Suprapubic skin (tissue), 4 donors: ENCODE measurements around the gene SIGLEC11. TPM values are rescaled to one million over a fixed set of nuclear protein-coding genes. Genes with fewer than 3 reads are reported as not detected.

Source experiments
- DNase-seq, 2 donors: peaks; one replicate each; pipeline ENCODE4 v3.0.0-alpha.2; 2019; ENCODE audit warnings: low spot score in 2 of 2
- H3K27ac ChIP-seq: fragments of 200-600 bp; sonication (generic); one replicate; pipeline ENCODE4 v1.5.1; 2019
- H3K27me3 ChIP-seq: fragments of 200-600 bp; sonication (generic); one replicate; pipeline ENCODE4 v1.5.1; 2019
- H3K36me3 ChIP-seq: fragments of 200-600 bp; sonication (generic); one replicate; pipeline ENCODE4 v1.5.1; 2019
- H3K4me1 ChIP-seq: fragments of 200-600 bp; sonication (generic); one replicate; pipeline ENCODE4 v1.5.1; 2019
- H3K4me3 ChIP-seq: fragments of 200-600 bp; sonication (generic); one replicate; pipeline ENCODE4 v1.5.1; 2019; ENCODE audit warnings: mild to moderate bottlenecking
- H3K9me3 ChIP-seq: fragments of 200-600 bp; sonication (generic); one replicate; pipeline ENCODE4 v1.5.1; 2019
- EP300 ChIP-seq: sonication (generic); formaldehyde crosslinking; IDR thresholded peaks from one replicate; pipeline ENCODE4 v1.6.1; 2017; ENCODE audit warnings: antibody characterized with exemption
- POLR2A ChIP-seq, 2 donors: fragments of 450-650 bp; IDR thresholded peaks; one replicate each; pipeline ENCODE4 v1.6.1; 2017; ENCODE audit warnings: antibody characterized with exemption in 2 of 2, mild to moderate bottlenecking in 2 of 2, moderate library complexity in 2 of 2
- POLR2AphosphoS5 ChIP-seq, 3 donors: sonication (generic); formaldehyde crosslinking; IDR thresholded peaks; one replicate each; pipeline ENCODE4 v1.6.1; 2017; ENCODE audit warnings: antibody characterized with exemption in 3 of 3
- WGBS: methylation state at CpG from one replicate; pipeline ENCODE4 v1.1.5; 2018; 5-methylcytosine and 5-hydroxymethylcytosine counted together
- total RNA-seq, 4 donors: library from RNA; depleted of rRNA; stranded (reverse); fragments of >200 nt; gene quantifications; one replicate each; pipeline ENCODE4 v1.1.0, GENCODE V29; 2016
- TF ChIP-seq, protein P1 (sequence below), 2 donors: fragments of 200-600 bp in 1 of 2; fragments of 450-650 bp in 1 of 2; sonication (generic) in 1 of 2; IDR thresholded peaks; one replicate each; pipeline ENCODE4 v1.5.1; 2016 to 2019; ENCODE audit warnings: antibody characterized with exemption in 2 of 2, mild to moderate bottlenecking in 1 of 2, moderate library complexity in 1 of 2

Gene SIGLEC11
- total RNA-seq, 4 donors from 2014 or later = 0.30 TPM; not detected in 3

DNA sequence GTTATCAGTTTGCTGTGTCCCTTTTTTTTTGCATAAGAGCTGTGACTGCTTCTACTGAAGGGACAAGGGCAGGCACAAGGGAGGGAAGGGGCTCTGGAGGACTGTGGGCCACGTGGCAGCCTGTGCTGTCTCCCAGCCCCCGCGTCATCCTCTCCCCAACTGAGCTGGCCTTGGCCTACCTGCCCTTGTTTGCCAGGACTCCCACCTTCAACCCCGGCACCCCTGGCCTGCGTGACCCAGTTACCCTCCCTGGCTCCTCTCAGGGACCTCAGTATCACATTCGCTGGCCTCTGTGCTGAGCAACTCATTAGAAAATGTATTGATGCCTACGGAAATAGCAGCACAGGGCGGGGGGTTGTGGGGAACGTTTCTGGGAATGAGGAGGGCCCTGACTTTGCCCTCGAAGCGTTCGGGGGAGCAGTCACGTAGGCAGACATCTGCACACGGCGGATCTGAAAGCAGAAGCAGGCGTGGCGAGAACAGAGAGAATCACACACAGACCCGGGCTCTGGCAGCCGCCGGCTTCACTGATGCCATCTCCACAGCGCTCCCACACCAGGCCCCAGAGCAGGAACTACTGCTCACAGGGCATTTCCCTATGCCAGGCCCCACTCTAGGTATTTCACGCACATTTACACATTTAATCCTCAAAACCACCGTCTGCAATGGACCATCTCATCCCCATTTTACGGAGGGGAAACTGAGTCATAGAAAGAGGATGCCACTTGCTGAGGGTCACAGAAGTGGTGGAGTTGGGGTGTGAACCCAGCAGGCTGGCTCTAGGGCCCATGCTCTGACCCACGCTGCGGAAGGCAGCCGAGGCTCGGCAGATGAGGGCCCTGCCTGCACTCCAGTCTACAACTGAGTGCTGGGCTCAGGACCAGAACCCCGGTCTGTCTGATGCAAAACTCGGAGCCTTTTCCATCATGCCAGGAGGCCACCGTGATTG lies 37.6 kb downstream of the SIGLEC11 start:
- DNase-seq = no peak
- WGBS = 81% methylated on average over 26 of the region's 31 CpGs

DNA sequence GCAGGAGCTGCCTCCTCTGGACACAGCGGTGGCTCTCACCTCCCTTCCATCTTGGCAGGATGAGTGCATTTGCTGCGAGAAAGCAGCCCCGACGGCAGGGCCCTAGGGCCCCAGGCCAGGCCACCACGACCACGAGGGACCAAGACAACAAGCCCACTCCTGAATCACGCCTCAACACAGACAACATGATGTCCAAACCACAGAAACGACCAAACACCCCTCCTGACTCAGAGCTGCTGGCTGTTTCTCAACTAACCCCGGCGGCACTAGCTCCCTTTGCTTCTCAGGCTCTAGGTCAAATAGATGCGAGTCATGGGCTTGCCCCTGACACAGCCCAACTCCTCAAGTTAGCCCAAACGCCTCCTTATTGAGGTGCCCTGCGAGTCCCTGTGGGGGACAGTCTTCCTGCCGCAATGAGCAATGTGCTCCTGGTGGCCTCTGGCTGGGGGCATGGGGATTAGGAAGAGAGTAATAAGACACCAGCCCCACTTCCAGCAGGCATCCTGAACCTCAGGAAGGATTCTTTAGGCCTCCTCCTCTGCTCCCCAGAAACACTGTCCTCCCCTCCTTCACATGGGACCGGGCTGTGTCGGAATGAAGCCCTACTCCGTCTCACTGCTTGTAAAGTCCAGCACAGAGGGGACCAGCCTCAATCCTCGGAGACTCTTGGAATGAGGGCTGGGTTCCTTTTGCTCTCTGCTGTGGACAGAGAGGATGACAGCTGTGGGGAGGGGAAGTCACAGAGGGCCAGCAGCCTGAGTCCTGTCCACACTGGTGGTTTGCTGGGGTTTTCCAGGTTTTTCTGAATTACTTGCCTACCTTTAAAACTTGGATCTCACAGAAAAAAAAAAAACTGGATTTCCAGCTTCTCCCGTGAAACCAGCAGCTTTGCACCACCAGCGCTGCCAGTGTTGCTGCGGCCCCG lies 38.8 kb downstream of the SIGLEC11 start:
- no peaks in the 10 kb centered on the region for H3K9me3 ChIP-seq
- H3K4me3 ChIP-seq = no peak overlapping the region
- no peak overlapping the region for H3K27ac ChIP-seq
- DNase-seq = no peak
- 93% methylated on average over 9 of the region's 22 CpGs for WGBS
- no peak for TF ChIP-seq EP300
- TF ChIP-seq POLR2AphosphoS5 (IDR thresholded peaks at IDR 0.05) = no peak
- TF ChIP-seq, protein P1, sequence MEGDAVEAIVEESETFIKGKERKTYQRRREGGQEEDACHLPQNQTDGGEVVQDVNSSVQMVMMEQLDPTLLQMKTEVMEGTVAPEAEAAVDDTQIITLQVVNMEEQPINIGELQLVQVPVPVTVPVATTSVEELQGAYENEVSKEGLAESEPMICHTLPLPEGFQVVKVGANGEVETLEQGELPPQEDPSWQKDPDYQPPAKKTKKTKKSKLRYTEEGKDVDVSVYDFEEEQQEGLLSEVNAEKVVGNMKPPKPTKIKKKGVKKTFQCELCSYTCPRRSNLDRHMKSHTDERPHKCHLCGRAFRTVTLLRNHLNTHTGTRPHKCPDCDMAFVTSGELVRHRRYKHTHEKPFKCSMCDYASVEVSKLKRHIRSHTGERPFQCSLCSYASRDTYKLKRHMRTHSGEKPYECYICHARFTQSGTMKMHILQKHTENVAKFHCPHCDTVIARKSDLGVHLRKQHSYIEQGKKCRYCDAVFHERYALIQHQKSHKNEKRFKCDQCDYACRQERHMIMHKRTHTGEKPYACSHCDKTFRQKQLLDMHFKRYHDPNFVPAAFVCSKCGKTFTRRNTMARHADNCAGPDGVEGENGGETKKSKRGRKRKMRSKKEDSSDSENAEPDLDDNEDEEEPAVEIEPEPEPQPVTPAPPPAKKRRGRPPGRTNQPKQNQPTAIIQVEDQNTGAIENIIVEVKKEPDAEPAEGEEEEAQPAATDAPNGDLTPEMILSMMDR (IDR thresholded peaks at IDR 0.05) = no peak
- peaks cover 8% of the 10 kb centered on the region for H3K4me1 ChIP-seq
- H3K27me3 ChIP-seq = no peaks in the 10 kb centered on the region
- peaks cover 59% of the 10 kb centered on the region for H3K36me3 ChIP-seq

More for the DNA sequence above, 37.6 kb downstream of the SIGLEC11 start:
- TF ChIP-seq EP300 (no peak), POLR2AphosphoS5 (IDR thresholded peaks at IDR 0.05) (no peak), POLR2A (IDR thresholded peaks at IDR 0.05) (no peak)
- TF ChIP-seq, protein P1 (IDR thresholded peaks at IDR 0.05) = no peak
- peaks cover 48% of the 10 kb centered on the region for H3K36me3 ChIP-seq
- peaks cover 20% of the 10 kb centered on the region for H3K4me1 ChIP-seq
- H3K27me3 ChIP-seq = no peaks in the 10 kb centered on the region
- H3K4me3 ChIP-seq = no peak overlapping the region
- no peaks in the 10 kb centered on the region for H3K9me3 ChIP-seq
- H3K27ac ChIP-seq = no peak overlapping the region

DNA sequence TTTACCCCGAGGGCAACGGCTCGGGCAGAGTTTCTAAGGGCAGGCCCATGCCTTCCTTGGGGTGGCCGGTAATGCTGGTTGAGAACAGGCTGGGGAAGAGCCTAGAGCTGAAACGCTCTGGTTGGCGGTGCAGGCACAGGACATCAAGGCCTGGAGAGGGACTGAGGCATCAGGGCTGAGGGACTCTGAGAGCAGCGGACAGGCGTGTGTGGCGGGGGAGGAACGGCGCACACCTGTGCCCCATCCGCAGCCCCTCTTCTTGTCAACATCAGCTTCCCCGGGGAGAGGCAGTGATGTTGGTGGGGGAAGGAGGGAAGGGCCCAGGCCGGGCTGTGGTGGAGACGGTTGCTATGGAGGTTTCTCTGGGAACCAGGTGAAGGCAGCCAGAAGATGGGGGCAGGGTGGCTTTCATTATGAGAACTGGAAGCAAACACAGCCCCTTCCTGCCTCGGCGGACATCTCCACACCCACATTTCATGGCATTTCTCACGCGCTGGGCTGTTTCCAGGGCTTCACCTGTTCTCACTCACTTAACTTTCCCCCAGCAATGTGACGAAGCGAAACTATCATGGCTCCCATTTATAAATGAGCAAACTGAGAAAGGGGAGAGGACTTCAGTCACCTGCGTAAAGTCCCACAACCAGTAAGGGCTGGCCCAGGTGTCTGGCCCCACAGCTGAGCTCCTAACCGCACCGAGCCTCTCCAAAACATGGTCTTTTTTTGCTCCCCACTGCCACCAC lies 40.2 kb downstream of the SIGLEC11 start:
- TF ChIP-seq, protein P1 (IDR thresholded peaks at IDR 0.05) = no peak
- TF ChIP-seq POLR2AphosphoS5 (IDR thresholded peaks at IDR 0.05) (no peak), EP300 (no peak), POLR2A (IDR thresholded peaks at IDR 0.05) (no peak)
- WGBS = 91% methylated on average over 24 of the region's 24 CpGs
- no peak for DNase-seq
- Histone ChIP-seq H3K27ac (no peak overlapping the region), H3K36me3 (peaks cover 63% of the 10 kb centered on the region), H3K4me3 (no peak overlapping the region), H3K9me3 (no peaks in the 10 kb centered on the region), H3K4me1 (peaks cover 8% of the 10 kb centered on the region), H3K27me3 (no peaks in the 10 kb centered on the region)

DNA sequence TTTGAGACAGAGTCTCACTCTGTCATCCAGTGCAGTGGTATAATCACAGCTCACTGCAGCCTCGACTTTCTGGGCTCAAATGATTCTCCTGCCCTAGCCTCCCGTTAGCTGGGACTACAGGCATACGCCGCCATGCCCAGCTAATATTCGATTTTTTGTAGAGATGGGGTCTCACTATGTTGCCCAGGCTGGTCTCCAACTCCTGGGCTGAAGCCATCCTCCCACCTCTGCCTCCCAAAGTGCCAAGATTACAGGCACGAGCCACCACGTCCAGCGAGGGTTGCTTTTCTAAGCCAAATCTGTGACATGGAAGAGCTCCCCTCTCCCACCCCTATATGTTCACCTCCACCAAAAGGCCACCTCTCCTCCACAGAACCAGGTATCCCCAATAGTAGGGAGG lies 42.9 kb downstream of the SIGLEC11 start:
- no peaks in the 10 kb centered on the region for H3K9me3 ChIP-seq
- no peaks in the 10 kb centered on the region for H3K27me3 ChIP-seq
- H3K27ac ChIP-seq = no peak overlapping the region
- 91% methylated on average over 8 of the region's 8 CpGs for WGBS
- H3K4me1 ChIP-seq = no peaks in the 10 kb centered on the region
- DNase-seq = no peak
- TF ChIP-seq POLR2A (IDR thresholded peaks at IDR 0.05) = no peak
- TF ChIP-seq, protein P1 (IDR thresholded peaks at IDR 0.05) = no peak
- H3K36me3 ChIP-seq = peaks cover 63% of the 10 kb centered on the region
- no peak overlapping the region for H3K4me3 ChIP-seq
